ENCODE measurements around the gene NPAS4.
"Not testable (repeated sequence)": the region's sequence is repeated elsewhere in the genome, so short reads cannot be mapped to it uniquely, and the experiment has no call there.

GRCh38 chr11:66384316-66384715, 36.5 kb upstream of the NPAS4 start:
- not testable (repeated sequence) for TF ChIP-seq CTCF (IDR thresholded peaks at IDR 0.05; ENCODE audit: low read depth, low read length); EZH2phosphoT487 (IDR thresholded peaks at IDR 0.05; ENCODE audit: low read depth)

All from OCI-LY3 (cell line).